IMR-90 (cell line): ENCODE results near the gene LMNB1. TPM values are rescaled to one million over a fixed set of nuclear protein-coding genes. Genes with fewer than 3 reads are reported as not detected.
A peak's percentile ranks its signal among the peaks of the same experiment; 100 is the strongest.

Experiments
- ATAC-seq: fragments of 200-7000 bp; cut with Tn5 transposase; 2 replicates; pipeline ENCODE4 v1.9.1; 2020; ENCODE audit warnings: low read depth, mild to moderate bottlenecking, moderate library complexity
- Bru-seq: library from RNA; stranded (reverse); fragments of 400-500 nt; gene quantifications from one replicate; lab custom pipeline; 2021; lab: Mats Ljungman, UMichigan
- BruChase-seq, 2 experiments: library from RNA; stranded (reverse); fragments of 400-500 nt; gene quantifications; one replicate each; lab custom pipeline; 2021; lab: Mats Ljungman, UMichigan
- BruUV-seq: library from RNA; stranded (reverse); fragments of 400-500 nt; replicated peaks from 2 replicates; lab custom pipeline; 2021; lab: Mats Ljungman, UMichigan
- CTCF ChIA-PET: fragments of 300-600 bp; formaldehyde crosslinking; extraction: SDS; loops from one replicate; lab custom pipeline; 2021; ENCODE audit warnings: antibody characterized with exemption; lab: Yijun Ruan, JAX
- POLR2A ChIA-PET: fragments of 300-600 bp; sonication (Branson Sonifier 250); formaldehyde crosslinking; loops from one replicate; lab custom pipeline; 2022; ENCODE audit warnings: antibody characterized with exemption; ENCODE audit not compliant: unreplicated experiment; lab: Charles Lee
- DNase-seq: peaks from one replicate; pipeline ENCODE4 v3.0.0; 2013
- H2AFZ ChIP-seq: replicated peaks from 2 replicates; pipeline ENCODE3; 2013; ENCODE audit warnings: low read length, mild to moderate bottlenecking; ENCODE audit not compliant: poor library complexity
- H2AK5ac ChIP-seq: 2 replicates; pipeline ENCODE4 v1.6.1; 2013; ENCODE audit warnings: low read depth, low read length, inconsistent platforms
- H2AK9ac ChIP-seq: replicated peaks from 2 replicates; pipeline ENCODE3; 2013; ENCODE audit warnings: mild to moderate bottlenecking, low read depth, low read length, moderate library complexity; ENCODE audit not compliant: poor library complexity
- H2BK120ac ChIP-seq: 2 replicates; pipeline ENCODE4 v1.6.1; 2013; ENCODE audit warnings: low read depth, low read length, inconsistent platforms
- H2BK15ac ChIP-seq: 3 replicates; pipeline ENCODE4 v1.6.1; 2013; ENCODE audit warnings: low read depth, low read length, inconsistent platforms
- H2BK20ac ChIP-seq: 2 replicates; pipeline ENCODE4 v1.6.1; 2013; ENCODE audit warnings: low read depth, mild to moderate bottlenecking, inconsistent platforms, low read length, moderate library complexity
- H2BK5ac ChIP-seq: 2 replicates; pipeline ENCODE4 v1.6.1; 2013; ENCODE audit warnings: mild to moderate bottlenecking, low read depth, low read length, inconsistent platforms; ENCODE audit not compliant: poor library complexity, severe bottlenecking
- H3K14ac ChIP-seq: replicated peaks from 2 replicates; pipeline ENCODE4 v1.6.1; 2013; ENCODE audit warnings: low read depth, low read length, inconsistent platforms
- H3K18ac ChIP-seq: 2 replicates; pipeline ENCODE4 v1.6.1; 2013; ENCODE audit warnings: low read depth, low read length, control low read depth
- H3K23ac ChIP-seq: 2 replicates; pipeline ENCODE4 v1.6.1; 2013; ENCODE audit warnings: low read depth, low read length, inconsistent platforms
- H3K27ac ChIP-seq: 2 replicates; pipeline ENCODE4 v1.5.1; 2013; ENCODE audit warnings: mild to moderate bottlenecking, control low read depth, low read length; ENCODE audit not compliant: insufficient read depth
- H3K27me3 ChIP-seq: 2 replicates; pipeline ENCODE4 v1.6.1; 2013; ENCODE audit warnings: low read length; ENCODE audit not compliant: control insufficient read depth, insufficient read depth
- H3K36me3 ChIP-seq: 2 replicates; pipeline ENCODE4 v1.6.1; 2013; ENCODE audit warnings: low read length, mixed read lengths; ENCODE audit not compliant: control insufficient read depth, insufficient read depth
- H3K4ac ChIP-seq: 2 replicates; pipeline ENCODE4 v1.6.1; 2013; ENCODE audit warnings: low read depth, low read length, inconsistent platforms
- H3K4me1 ChIP-seq: 2 replicates; pipeline ENCODE4 v1.6.1; 2013; ENCODE audit warnings: low read length, mixed read lengths; ENCODE audit not compliant: control insufficient read depth, insufficient read depth
- H3K4me2 ChIP-seq: 2 replicates; pipeline ENCODE4 v1.6.1; 2013; ENCODE audit warnings: low read depth, mild to moderate bottlenecking, control low read depth, low read length, moderate library complexity
- H3K4me3 ChIP-seq: 2 replicates; pipeline ENCODE4 v1.5.1; 2013; ENCODE audit warnings: low read depth, mild to moderate bottlenecking, control low read depth, low read length, moderate library complexity; ENCODE audit not compliant: insufficient read depth
- H3K56ac ChIP-seq: 2 replicates; pipeline ENCODE4 v1.6.1; 2013; ENCODE audit warnings: low read length, inconsistent platforms; ENCODE audit not compliant: insufficient read depth; ENCODE audit errors: extremely low read depth
- H3K79me1 ChIP-seq, 2 experiments: 2 replicates each; pipeline ENCODE4 v1.6.1; 2013; ENCODE audit warnings: low read length in 2 of 2, inconsistent platforms in 1 of 2, low read depth in 1 of 2
- H3K9ac ChIP-seq: 2 replicates; pipeline ENCODE4 v1.6.1; 2013; ENCODE audit warnings: low read depth, low read length, control low read depth
- H3K9me1 ChIP-seq: 2 replicates; pipeline ENCODE4 v1.6.1; 2013; ENCODE audit warnings: low read length, inconsistent platforms; ENCODE audit not compliant: insufficient read depth
- H3K9me3 ChIP-seq: 2 replicates; pipeline ENCODE4 v1.6.1; 2013; ENCODE audit warnings: low read length; ENCODE audit not compliant: control insufficient read depth, insufficient read depth
- H4K20me1 ChIP-seq: 2 replicates; pipeline ENCODE4 v1.6.1; 2013; ENCODE audit warnings: low read length, inconsistent platforms; ENCODE audit not compliant: insufficient read depth
- H4K5ac ChIP-seq: 2 replicates; pipeline ENCODE4 v1.6.1; 2013; ENCODE audit warnings: mild to moderate bottlenecking, low read depth, low read length, control low read depth
- H4K8ac ChIP-seq, 2 experiments: 2 replicates each; pipeline ENCODE4 v1.6.1; 2013; ENCODE audit warnings: low read depth in 2 of 2, low read length in 2 of 2, control low read depth in 1 of 2, inconsistent platforms in 1 of 2
- H4K91ac ChIP-seq: 2 replicates; pipeline ENCODE4 v1.6.1; 2013; ENCODE audit warnings: low read depth, low read length, inconsistent platforms; ENCODE audit not compliant: insufficient read depth
- BHLHE40 ChIP-seq: fragments of 150-350 bp; IDR thresholded peaks from 2 replicates; pipeline ENCODE4 v1.6.1; 2016; ENCODE audit warnings: mild to moderate bottlenecking, low read depth, low read length
- CEBPB ChIP-seq: IDR thresholded peaks from 2 replicates; pipeline ENCODE4 v1.6.1; 2012; ENCODE audit warnings: low read depth, low read length, improper control_type of control experiment
- CHD1 ChIP-seq: IDR thresholded peaks from 2 replicates; pipeline ENCODE4 v1.6.1; 2012; ENCODE audit warnings: low read depth, low read length, improper control_type of control experiment
- FOS ChIP-seq: fragments of 150-350 bp; IDR thresholded peaks from 2 replicates; pipeline ENCODE4 v1.6.1; 2016; ENCODE audit warnings: low read depth, low read length
- MAFK ChIP-seq: IDR thresholded peaks from 2 replicates; pipeline ENCODE4 v1.6.1; 2012; ENCODE audit warnings: low read depth, low read length, improper control_type of control experiment
- MAZ ChIP-seq: IDR thresholded peaks from 2 replicates; pipeline ENCODE4 v1.6.1; 2012; ENCODE audit warnings: low read depth, mild to moderate bottlenecking, low read length, improper control_type of control experiment, moderate library complexity, borderline replicate concordance
- NFE2L2 ChIP-seq: fragments of 150-350 bp; IDR thresholded peaks from 2 replicates; pipeline ENCODE4 v1.6.1; 2016; ENCODE audit warnings: low read depth, mild to moderate bottlenecking, low read length
- POLR2A ChIP-seq: IDR thresholded peaks from 2 replicates; pipeline ENCODE4 v1.6.1; 2012; ENCODE audit warnings: mild to moderate bottlenecking, low read depth, low read length
- RAD21 ChIP-seq: IDR thresholded peaks from 2 replicates; pipeline ENCODE4 v1.6.1; 2012; ENCODE audit warnings: low read length, improper control_type of control experiment
- RCOR1 ChIP-seq: IDR thresholded peaks from 2 replicates; pipeline ENCODE4 v1.6.1; 2012; ENCODE audit warnings: mild to moderate bottlenecking, low read length, improper control_type of control experiment; ENCODE audit not compliant: insufficient replicate concordance
- RFX5 ChIP-seq: IDR thresholded peaks from 2 replicates; pipeline ENCODE4 v1.8.0; 2012; ENCODE audit warnings: low read depth, mild to moderate bottlenecking, low read length, moderate library complexity
- SMC3 ChIP-seq: fragments of 150-350 bp; IDR thresholded peaks from 2 replicates; pipeline ENCODE4 v1.6.1; 2016; ENCODE audit warnings: low read depth, mild to moderate bottlenecking, antibody characterized with exemption, low read length, moderate library complexity
- WGBS, 2 experiments: methylation state at CpG; one replicate each; pipeline versions ENCODE4 v1.1.5 to v1.1.7; 2013; ENCODE audit warnings: missing lambda C conversion rate in 2 of 2; ENCODE audit not compliant: insufficient read length in 1 of 2; ENCODE audit errors: extremely low coverage in 2 of 2; 5-methylcytosine and 5-hydroxymethylcytosine counted together
- dilution Hi-C: fragments of 300-500 bp; cut with HindIII; formaldehyde crosslinking; loops from one replicate; pipeline ENCODE4 v1.14.3; 2018; ENCODE audit warnings: low sequenced_read_pairs; ENCODE audit not compliant: unreplicated experiment
- in situ Hi-C: fragments of 300-500 bp; cut with MboI; formaldehyde crosslinking; loops from 3 replicates; pipeline ENCODE4 v1.14.3; 2019; ENCODE audit warnings: low sequenced_read_pairs, inconsistent platforms, mixed read lengths
- intact Hi-C: fragments of 100-400 bp; cut with micrococcal nuclease; formaldehyde crosslinking; loops from 2 replicates; pipeline ENCODE4 v1.10.0; 2022
- long read RNA-seq: library from polyadenylated mRNA; unstranded; transcript quantifications from one replicate; pipeline ENCODE4 v2.0.0, GENCODE V29; 2021; ENCODE audit not compliant: unreplicated experiment
- polyA plus RNA-seq, 3 experiments: library from polyadenylated mRNA; depleted of rRNA; stranded (reverse); fragments of >200 nt; gene quantifications; 2 replicates each; pipeline ENCODE4 v1.2.3, GENCODE V29; 2012; ENCODE audit warnings: low replicate concordance in 1 of 3
- total RNA-seq: library from RNA; depleted of rRNA; stranded (reverse); fragments of >200 nt; gene quantifications from 2 replicates; pipeline ENCODE4 v1.2.3, GENCODE V29; 2012; rRNA removed
- TF ChIP-seq, protein P1 (sequence below): fragments of 150-350 bp; IDR thresholded peaks from 2 replicates; pipeline ENCODE4 v1.6.1; 2017; ENCODE audit warnings: mild to moderate bottlenecking, antibody characterized with exemption, low read length, low read depth

The LMNB1 gene, protein sequence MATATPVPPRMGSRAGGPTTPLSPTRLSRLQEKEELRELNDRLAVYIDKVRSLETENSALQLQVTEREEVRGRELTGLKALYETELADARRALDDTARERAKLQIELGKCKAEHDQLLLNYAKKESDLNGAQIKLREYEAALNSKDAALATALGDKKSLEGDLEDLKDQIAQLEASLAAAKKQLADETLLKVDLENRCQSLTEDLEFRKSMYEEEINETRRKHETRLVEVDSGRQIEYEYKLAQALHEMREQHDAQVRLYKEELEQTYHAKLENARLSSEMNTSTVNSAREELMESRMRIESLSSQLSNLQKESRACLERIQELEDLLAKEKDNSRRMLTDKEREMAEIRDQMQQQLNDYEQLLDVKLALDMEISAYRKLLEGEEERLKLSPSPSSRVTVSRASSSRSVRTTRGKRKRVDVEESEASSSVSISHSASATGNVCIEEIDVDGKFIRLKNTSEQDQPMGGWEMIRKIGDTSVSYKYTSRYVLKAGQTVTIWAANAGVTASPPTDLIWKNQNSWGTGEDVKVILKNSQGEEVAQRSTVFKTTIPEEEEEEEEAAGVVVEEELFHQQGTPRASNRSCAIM
- total RNA-seq (53.6 and 68.6 TPM in 2 replicates), polyA plus RNA-seq (2012; rRNA removed) (36.0 and 37.8 TPM in 2 replicates), Bru-seq, nascent RNA (percentile 61 among the genes with signal in this experiment), BruChase-seq, experiment 1, labeled RNA remaining after a 6-hour chase (percentile 64 among the genes with signal in this experiment), BruChase-seq, experiment 2, labeled RNA remaining after a 2-hour chase (percentile 59 among the genes with signal in this experiment)
- 38.0 and 42.0 TPM in 2 replicates for polyA plus RNA-seq (2012; cell fraction: cytosol; rRNA removed)
- polyA plus RNA-seq (2012; cell fraction: nucleus; rRNA removed; ENCODE audit: low replicate concordance): 12.0 and 34.2 TPM in 2 replicates
- long read RNA-seq, partial matches to known transcripts: 0 of 2 reads
- long read RNA-seq, other reads (novel, unspliced or antisense): 1 of 2 reads

DNA sequence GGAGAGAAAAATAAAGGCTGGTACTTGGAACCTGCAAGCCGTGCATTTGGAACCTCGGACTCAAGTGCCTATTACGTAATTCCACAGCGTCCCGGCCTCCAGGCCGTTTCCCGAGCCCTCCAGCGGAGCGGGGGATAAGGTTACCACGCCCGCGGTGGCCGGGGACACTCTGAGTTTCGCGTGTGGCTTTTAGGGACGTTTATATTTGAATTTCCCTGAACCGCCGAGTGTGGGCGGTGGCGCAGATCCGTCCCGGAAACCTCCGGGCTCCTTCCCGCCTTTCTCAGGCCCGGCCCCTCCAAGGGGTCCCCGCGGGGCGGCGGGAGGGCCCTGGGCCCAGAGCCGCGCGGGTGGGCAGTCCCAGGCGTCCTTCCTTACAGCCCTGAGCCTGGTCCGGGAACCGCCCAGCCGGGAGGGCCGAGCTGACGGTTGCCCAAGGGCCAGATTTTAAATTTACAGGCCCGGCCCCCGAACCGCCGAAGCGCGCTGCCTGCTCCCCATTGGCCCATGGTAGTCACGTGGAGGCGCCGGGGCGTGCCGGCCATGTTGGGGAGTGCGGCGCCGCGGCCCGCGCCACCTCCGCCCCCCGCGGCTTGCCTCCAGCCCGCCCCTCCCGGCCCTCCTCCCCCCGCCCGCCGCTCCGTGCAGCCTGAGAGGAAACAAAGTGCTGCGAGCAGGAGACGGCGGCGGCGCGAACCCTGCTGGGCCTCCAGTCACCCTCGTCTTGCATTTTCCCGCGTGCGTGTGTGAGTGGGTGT, at the start of gene LMNB1:
TSS of gene LMNB1 (plus strand) at position 638 of the 758 bp plus-strand sequence. CDS start 373 bp downstream, outside the sequence.
- Histone ChIP-seq H3K4me3 (peak within 1 kb of the TSS; percentile 92), H3K23ac (peak within 1 kb of the TSS; percentile 95), H2BK20ac (no peak within 1 kb of the TSS), H3K36me3 (no peaks in the 10 kb centered on the region), H3K79me1 (peaks cover 0 to 3% of the 10 kb centered on the region in 2 experiments; a peak in 1 of 4 replicates), H3K4ac (peak within 1 kb of the TSS; percentile 91), H4K5ac (no peak within 1 kb of the TSS; the same call in 1 of the 2 replicates), H3K27me3 (no peaks in the 10 kb centered on the region), H3K18ac (no peak within 1 kb of the TSS), H3K9ac (peak within 1 kb of the TSS; percentile 84), H2AK9ac (peak within 1 kb of the TSS; percentile 96), H4K8ac (peak within 1 kb of the TSS; percentile 77 to 92; a peak in 3 of 4 replicates), H2BK120ac (peak within 1 kb of the TSS; percentile 72), H3K4me1 (no peaks in the 10 kb centered on the region), H3K9me3 (no peaks in the 10 kb centered on the region), H4K20me1 (peaks cover 7% of the 10 kb centered on the region), H2AFZ (peak within 1 kb of the TSS; percentile 99), H2BK5ac (peak within 1 kb of the TSS; percentile 83), H2AK5ac (peak within 1 kb of the TSS; percentile 92), H3K9me1 (no peaks in the 10 kb centered on the region), H4K91ac (peak within 1 kb of the TSS; percentile 91), H3K56ac (peak within 1 kb of the TSS; percentile 89), H2BK15ac (peak within 1 kb of the TSS; percentile 67; the same call in 2 of the 3 replicates), H3K4me2 (peak within 1 kb of the TSS; percentile 82), H3K14ac (peak within 1 kb of the TSS; percentile 94), H3K27ac (peak within 1 kb of the TSS; percentile 87)
- ChIA-PET CTCF (no interaction called here), POLR2A (interaction anchor here (0.5 to 0.6 kb wide), 3 partner anchors 23 to 556 kb away, joined by 4 to 6 read pairs (median 5); no protein-coding TSS in a partner anchor)
- in situ Hi-C loops (loop anchor here (10.0 kb wide), 1 partner anchor 102 kb away; no protein-coding TSS in a partner anchor), dilution Hi-C loops (loop anchor here (25.0 kb wide), 1 partner anchor 114 kb away; no protein-coding TSS in a partner anchor), intact Hi-C loops (loop anchor here (5.0 kb wide), 1 partner anchor 179 kb away; the partner anchor contains the start of gene ALDH7A1)
- 0% methylated on average over 27 of the region's 74 CpGs; no CpG with 5 or more reads in 1 of the 2 experiments for WGBS, 2 experiments
- ATAC-seq (peak; percentile 84), DNase-seq (peak; percentile 94)
- BruUV-seq: no TSS peak
- TF ChIP-seq RFX5 (no peak), FOS (peak; percentile 41), MAZ (peak; percentile 62; the same call in 1 of the 2 replicates), SMC3 (no peak), CHD1 (no peak), POLR2A (peak; percentile 61; the same call in 1 of the 2 replicates), NFE2L2 (no peak), CEBPB (peak; percentile 89), RCOR1 (no peak), MAFK (no peak), BHLHE40 (0 out of 2 replicates have a peak, but pooled peaks have one; percentile 14), RAD21 (no peak)
- TF ChIP-seq, protein P1, sequence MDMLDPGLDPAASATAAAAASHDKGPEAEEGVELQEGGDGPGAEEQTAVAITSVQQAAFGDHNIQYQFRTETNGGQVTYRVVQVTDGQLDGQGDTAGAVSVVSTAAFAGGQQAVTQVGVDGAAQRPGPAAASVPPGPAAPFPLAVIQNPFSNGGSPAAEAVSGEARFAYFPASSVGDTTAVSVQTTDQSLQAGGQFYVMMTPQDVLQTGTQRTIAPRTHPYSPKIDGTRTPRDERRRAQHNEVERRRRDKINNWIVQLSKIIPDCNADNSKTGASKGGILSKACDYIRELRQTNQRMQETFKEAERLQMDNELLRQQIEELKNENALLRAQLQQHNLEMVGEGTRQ: peak; percentile 98
